Transverse colon (tissue), 4 donors: ENCODE results near the gene AMOTL2.

Source experiments
- POLR2AphosphoS5 ChIP-seq, 3 donors: sonication (generic); formaldehyde crosslinking; IDR thresholded peaks; one replicate each; pipeline ENCODE4 v1.6.1; 2016; ENCODE audit warnings: antibody characterized with exemption in 3 of 3
- TF ChIP-seq, protein P1 (sequence below), 5 experiments: fragments of 200-600 bp in 3 of 5; fragments of 450-650 bp in 2 of 5; sonication (generic) in 3 of 5; IDR thresholded peaks; 1 replicate in 2 of 5; 2 replicates in 3 of 5; pipeline ENCODE4 v1.5.1; 2016 to 2017; ENCODE audit warnings: antibody characterized with exemption in 5 of 5, inconsistent platforms in 3 of 5, mild to moderate bottlenecking in 2 of 5, moderate library complexity in 1 of 5

GRCh38 chr3:134344560-134344959, 29.7 kb downstream of the AMOTL2 start:
- TF ChIP-seq POLR2AphosphoS5 (IDR thresholded peaks at IDR 0.05), result no peak
- TF ChIP-seq, protein P1, sequence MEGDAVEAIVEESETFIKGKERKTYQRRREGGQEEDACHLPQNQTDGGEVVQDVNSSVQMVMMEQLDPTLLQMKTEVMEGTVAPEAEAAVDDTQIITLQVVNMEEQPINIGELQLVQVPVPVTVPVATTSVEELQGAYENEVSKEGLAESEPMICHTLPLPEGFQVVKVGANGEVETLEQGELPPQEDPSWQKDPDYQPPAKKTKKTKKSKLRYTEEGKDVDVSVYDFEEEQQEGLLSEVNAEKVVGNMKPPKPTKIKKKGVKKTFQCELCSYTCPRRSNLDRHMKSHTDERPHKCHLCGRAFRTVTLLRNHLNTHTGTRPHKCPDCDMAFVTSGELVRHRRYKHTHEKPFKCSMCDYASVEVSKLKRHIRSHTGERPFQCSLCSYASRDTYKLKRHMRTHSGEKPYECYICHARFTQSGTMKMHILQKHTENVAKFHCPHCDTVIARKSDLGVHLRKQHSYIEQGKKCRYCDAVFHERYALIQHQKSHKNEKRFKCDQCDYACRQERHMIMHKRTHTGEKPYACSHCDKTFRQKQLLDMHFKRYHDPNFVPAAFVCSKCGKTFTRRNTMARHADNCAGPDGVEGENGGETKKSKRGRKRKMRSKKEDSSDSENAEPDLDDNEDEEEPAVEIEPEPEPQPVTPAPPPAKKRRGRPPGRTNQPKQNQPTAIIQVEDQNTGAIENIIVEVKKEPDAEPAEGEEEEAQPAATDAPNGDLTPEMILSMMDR (IDR thresholded peaks at IDR 0.05), result no peak
